ENCODE data around the gene ZNF354B.
"Not testable (repeated sequence)": the region's sequence is repeated elsewhere in the genome, so short reads cannot be mapped to it uniquely, and the experiment has no call there.

The ZNF354B gene

GRCh38 chr5:178859625-178860521 lies at the start of gene ZNF354B:
Gene ZNF354B, plus strand, starts transcription at chr5:178859953. Its CDS starts 1,095 bp downstream, at chr5:178861048.
- Histone ChIP-seq H3K9me3 (ENCODE audit: low read length) (no peaks in the 10 kb centered on the region), H3K36me3 (ENCODE audit: insufficient read depth, low read length) (no peaks in the 10 kb centered on the region), H3K9ac (ENCODE audit: low read length) (no peak within 1 kb of the TSS), H3K4me1 (ENCODE audit: insufficient read depth, low read length) (peaks cover 12% of the 10 kb centered on the region), H3K27ac (ENCODE audit: low read depth, low read length) (peak within 1 kb of the TSS; percentile 35), H3K4me3 (ENCODE audit: low read depth in 1 of 2, low read length in 2 of 2) (peak within 1 kb of the TSS; percentile 47 to 57), H3K27me3 (ENCODE audit: control insufficient read depth in 1 of 2, insufficient read depth in 2 of 2, low read length in 2 of 2) (no peaks in the 10 kb centered on the region)

GRCh38 chr5:178817506-178817905 lies 42.2 kb upstream of the ZNF354B start:
- Histone ChIP-seq H3K27me3 (ENCODE audit: control insufficient read depth in 1 of 2, insufficient read depth in 2 of 2, low read length in 2 of 2) (no peaks in the 10 kb centered on the region), H3K9me3 (ENCODE audit: low read length) (no peaks in the 10 kb centered on the region), H3K27ac (ENCODE audit: low read depth, low read length) (no peak overlapping the region), H3K4me1 (ENCODE audit: insufficient read depth, low read length) (no peaks in the 10 kb centered on the region), H3K36me3 (ENCODE audit: insufficient read depth, low read length) (no peaks in the 10 kb centered on the region), H3K9ac (ENCODE audit: low read length) (no peak overlapping the region), H3K4me3 (ENCODE audit: low read depth in 1 of 2, low read length in 2 of 2) (no peak overlapping the region)

- Histone ChIP-seq H3K27ac (ENCODE audit: low read depth, low read length) (no peak overlapping the region), H3K9me3 (ENCODE audit: low read length) (no peaks in the 10 kb centered on the region), H3K9ac (ENCODE audit: low read length) (no peak overlapping the region), H3K4me3 (ENCODE audit: low read depth in 1 of 2, low read length in 2 of 2) (no peak overlapping the region), H3K36me3 (ENCODE audit: insufficient read depth, low read length) (no peaks in the 10 kb centered on the region), H3K4me1 (ENCODE audit: insufficient read depth, low read length) (no peaks in the 10 kb centered on the region), H3K27me3 (ENCODE audit: control insufficient read depth in 1 of 2, insufficient read depth in 2 of 2, low read length in 2 of 2) (no peaks in the 10 kb centered on the region)
Measured at GRCh38 chr5:178818094-178818493, 41.7 kb upstream of the ZNF354B start.

GRCh38 chr5:178820001-178820400 lies 39.8 kb upstream of the ZNF354B start:
- Histone ChIP-seq H3K36me3 (ENCODE audit: insufficient read depth, low read length) (no peaks in the 10 kb centered on the region), H3K9ac (ENCODE audit: low read length) (no peak overlapping the region), H3K9me3 (ENCODE audit: low read length) (no peaks in the 10 kb centered on the region), H3K4me3 (ENCODE audit: low read depth in 1 of 2, low read length in 2 of 2) (no peak overlapping the region), H3K27ac (ENCODE audit: low read depth, low read length) (no peak overlapping the region), H3K4me1 (ENCODE audit: insufficient read depth, low read length) (no peaks in the 10 kb centered on the region), H3K27me3 (ENCODE audit: control insufficient read depth in 1 of 2, insufficient read depth in 2 of 2, low read length in 2 of 2) (no peaks in the 10 kb centered on the region)

- Histone ChIP-seq H3K9ac (ENCODE audit: low read length) (no peak overlapping the region), H3K36me3 (ENCODE audit: insufficient read depth, low read length) (no peaks in the 10 kb centered on the region), H3K9me3 (ENCODE audit: low read length) (no peaks in the 10 kb centered on the region), H3K27me3 (ENCODE audit: control insufficient read depth in 1 of 2, insufficient read depth in 2 of 2, low read length in 2 of 2) (no peaks in the 10 kb centered on the region), H3K27ac (ENCODE audit: low read depth, low read length) (no peak overlapping the region), H3K4me3 (ENCODE audit: low read depth in 1 of 2, low read length in 2 of 2) (no peak overlapping the region), H3K4me1 (ENCODE audit: insufficient read depth, low read length) (no peaks in the 10 kb centered on the region)
Measured at GRCh38 chr5:178825444-178825843, 34.3 kb upstream of the ZNF354B start.

- Histone ChIP-seq H3K4me1 (ENCODE audit: insufficient read depth, low read length) (no peaks in the 10 kb centered on the region), H3K4me3 (ENCODE audit: low read depth in 1 of 2, low read length in 2 of 2) (no peak overlapping the region), H3K9me3 (ENCODE audit: low read length) (no peaks in the 10 kb centered on the region), H3K9ac (ENCODE audit: low read length) (no peak overlapping the region), H3K27me3 (ENCODE audit: control insufficient read depth in 1 of 2, insufficient read depth in 2 of 2, low read length in 2 of 2) (no peaks in the 10 kb centered on the region), H3K36me3 (ENCODE audit: insufficient read depth, low read length) (no peaks in the 10 kb centered on the region), H3K27ac (ENCODE audit: low read depth, low read length) (no peak overlapping the region)
Measured at GRCh38 chr5:178826216-178826615, 33.5 kb upstream of the ZNF354B start.

- no peaks in the 10 kb centered on the region for H3K36me3 ChIP-seq (ENCODE audit: insufficient read depth, low read length)
- no peaks in the 10 kb centered on the region for H3K27me3 ChIP-seq (ENCODE audit: control insufficient read depth in 1 of 2, insufficient read depth in 2 of 2, low read length in 2 of 2)
- H3K9ac ChIP-seq (ENCODE audit: low read length), result no peak overlapping the region
- no peaks in the 10 kb centered on the region for H3K9me3 ChIP-seq (ENCODE audit: low read length)
- H3K27ac ChIP-seq (ENCODE audit: low read depth, low read length), result no peak overlapping the region
- H3K4me3 ChIP-seq (ENCODE audit: low read depth in 1 of 2, low read length in 2 of 2), result no peak overlapping the region
- no peaks in the 10 kb centered on the region for H3K4me1 ChIP-seq (ENCODE audit: insufficient read depth, low read length)
Measured at GRCh38 chr5:178827636-178828035, 32.1 kb upstream of the ZNF354B start.

- Histone ChIP-seq H3K4me1 (ENCODE audit: insufficient read depth, low read length) (no peaks in the 10 kb centered on the region), H3K27me3 (ENCODE audit: control insufficient read depth in 1 of 2, insufficient read depth in 2 of 2, low read length in 2 of 2) (no peaks in the 10 kb centered on the region), H3K36me3 (ENCODE audit: insufficient read depth, low read length) (no peaks in the 10 kb centered on the region), H3K9me3 (ENCODE audit: low read length) (no peaks in the 10 kb centered on the region), H3K4me3 (ENCODE audit: low read depth in 1 of 2, low read length in 2 of 2) (no peak overlapping the region), H3K27ac (ENCODE audit: low read depth, low read length) (no peak overlapping the region), H3K9ac (ENCODE audit: low read length) (no peak overlapping the region)
Measured at GRCh38 chr5:178831049-178831448, 28.7 kb upstream of the ZNF354B start.

- Histone ChIP-seq H3K36me3 (ENCODE audit: insufficient read depth, low read length) (no peaks in the 10 kb centered on the region), H3K4me1 (ENCODE audit: insufficient read depth, low read length) (no peaks in the 10 kb centered on the region), H3K9ac (ENCODE audit: low read length) (no peak overlapping the region), H3K9me3 (ENCODE audit: low read length) (no peaks in the 10 kb centered on the region), H3K27me3 (ENCODE audit: control insufficient read depth in 1 of 2, insufficient read depth in 2 of 2, low read length in 2 of 2) (no peaks in the 10 kb centered on the region), H3K4me3 (ENCODE audit: low read depth in 1 of 2, low read length in 2 of 2) (no peak overlapping the region), H3K27ac (ENCODE audit: low read depth, low read length) (no peak overlapping the region)
Measured at GRCh38 chr5:178832618-178833201, 27.0 kb upstream of the ZNF354B start.

- Histone ChIP-seq H3K4me3 (ENCODE audit: low read depth in 1 of 2, low read length in 2 of 2) (no peak overlapping the region), H3K4me1 (ENCODE audit: insufficient read depth, low read length) (no peaks in the 10 kb centered on the region), H3K27ac (ENCODE audit: low read depth, low read length) (no peak overlapping the region), H3K36me3 (ENCODE audit: insufficient read depth, low read length) (no peaks in the 10 kb centered on the region), H3K27me3 (ENCODE audit: control insufficient read depth in 1 of 2, insufficient read depth in 2 of 2, low read length in 2 of 2) (no peaks in the 10 kb centered on the region), H3K9me3 (ENCODE audit: low read length) (no peaks in the 10 kb centered on the region), H3K9ac (ENCODE audit: low read length) (no peak overlapping the region)
Measured at GRCh38 chr5:178836628-178837027, 23.1 kb upstream of the ZNF354B start.

GRCh38 chr5:178838695-178839318 lies 20.9 kb upstream of the ZNF354B start:
- H3K36me3 ChIP-seq (ENCODE audit: insufficient read depth, low read length); H3K4me3 ChIP-seq (ENCODE audit: low read depth in 1 of 2, low read length in 2 of 2); H3K27ac ChIP-seq (ENCODE audit: low read depth, low read length); H3K9ac ChIP-seq (ENCODE audit: low read length); H3K27me3 ChIP-seq (ENCODE audit: control insufficient read depth in 1 of 2, insufficient read depth in 2 of 2, low read length in 2 of 2); H3K9me3 ChIP-seq (ENCODE audit: low read length); H3K4me1 ChIP-seq (ENCODE audit: insufficient read depth, low read length): not testable (repeated sequence)
